ENCODE measurements around the gene WNT5A. TPM values are rescaled to one million over a fixed set of nuclear protein-coding genes. Genes with fewer than 3 reads are reported as not detected.

The WNT5A gene
- total RNA-seq, 1 experiment from 2014 or later: 1.1 TPM

DNA sequence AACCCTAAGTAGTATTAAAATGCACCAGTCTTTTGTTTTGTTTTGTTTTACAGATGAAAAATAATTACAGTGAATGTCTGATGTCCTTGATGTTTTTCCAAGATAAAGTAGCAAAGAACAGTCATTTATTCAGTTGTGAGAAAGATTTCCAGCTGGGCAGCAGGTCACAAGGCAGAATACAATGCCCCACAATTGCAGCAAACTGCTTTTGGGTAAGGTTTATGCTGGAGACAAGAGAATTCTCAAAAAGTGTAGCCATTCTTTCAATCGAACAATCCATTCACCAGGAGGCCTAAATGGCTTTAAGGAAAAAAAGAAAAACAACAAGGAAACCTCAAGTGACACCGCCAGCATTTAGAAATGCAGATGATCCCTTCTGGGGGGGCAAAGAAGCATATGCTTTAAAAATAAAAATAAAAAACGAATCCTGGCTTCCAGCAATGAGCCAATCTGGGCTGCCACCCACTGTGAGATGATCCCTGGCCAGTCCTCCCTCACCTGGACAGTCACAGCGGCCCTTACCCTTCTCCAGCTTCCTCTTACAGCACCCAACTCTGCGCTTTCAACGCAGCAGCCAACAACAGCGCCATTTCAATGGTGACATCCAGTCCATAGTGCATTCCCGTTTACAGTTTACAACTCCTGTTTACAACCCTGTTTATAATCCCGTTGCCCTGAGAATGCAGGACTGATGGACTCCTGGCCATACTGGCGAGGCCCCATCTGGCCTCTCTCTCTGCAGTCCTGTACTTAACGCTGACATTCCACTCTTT, 25.7 kb upstream of the WNT5A start:
- Histone ChIP-seq H3K4me1 (ENCODE audit: insufficient read depth, low read length) (peaks cover 7% of the 10 kb centered on the region), H2BK15ac (ENCODE audit: low read depth, low read length) (no peak overlapping the region), H3K4ac (ENCODE audit: low read depth, low read length) (no peak overlapping the region), H3K27ac (ENCODE audit: insufficient read length, low read depth, low read length) (no peak overlapping the region), H2AK5ac (ENCODE audit: insufficient read length, low read length) (no peak overlapping the region), H3K4me2 (ENCODE audit: insufficient read depth, insufficient read length, low read length) (no peak overlapping the region), H3K56ac (ENCODE audit: insufficient read length, low read depth, low read length) (no peak overlapping the region), H3K14ac (ENCODE audit: insufficient read depth, low read length) (no peak overlapping the region), H2BK5ac (ENCODE audit: insufficient read length, low read length) (no peak overlapping the region), H3K27me3 (ENCODE audit: insufficient read depth, low read length) (no peaks in the 10 kb centered on the region), H2BK120ac (ENCODE audit: low read depth, low read length, poor library complexity, severe bottlenecking) (no peak overlapping the region), H3K18ac (ENCODE audit: insufficient read length, low read depth, low read length) (no peak overlapping the region), H3K23me2 (ENCODE audit: insufficient read length, low read depth, low read length, poor library complexity, severe bottlenecking) (no peaks in the 10 kb centered on the region), H4K91ac (ENCODE audit: insufficient read length, low read depth, low read length) (no peak overlapping the region), H2BK12ac (ENCODE audit: insufficient read length, low read depth, low read length) (no peak overlapping the region), H3T11ph (ENCODE audit: low read length) (no peak overlapping the region), H4K20me1 (ENCODE audit: control insufficient read depth, insufficient read depth, insufficient read length) (no peaks in the 10 kb centered on the region), H3K79me2 (ENCODE audit: insufficient read depth, low read length) (no peaks in the 10 kb centered on the region), H2BK20ac (ENCODE audit: low read depth, low read length, poor library complexity, severe bottlenecking) (no peak overlapping the region), H2AFZ (ENCODE audit: low read length) (no peak overlapping the region), H4K8ac (replicated peaks; ENCODE audit: insufficient read length, low read depth, low read length) (no peak overlapping the region), H3K23ac (ENCODE audit: insufficient read length, low read depth, low read length) (no peak overlapping the region), H3K9me3 (ENCODE audit: control insufficient read depth, low read depth, low read length) (no peaks in the 10 kb centered on the region), H4K5ac (ENCODE audit: insufficient read length, low read depth, low read length) (no peak overlapping the region), H3K79me1 (ENCODE audit: insufficient read depth, low read depth, low read length, poor library complexity, severe bottlenecking) (no peaks in the 10 kb centered on the region), H3K9ac (ENCODE audit: extremely low read depth, insufficient read length, low read length) (no peak overlapping the region)
- peaks cover 38 to 54% of the 10 kb centered on the region in 2 experiments for H3K4me1 Mint-ChIP-seq
- H3K27ac Mint-ChIP-seq: peak overlapping the region; percentile 5 to 49 (median 39); a peak in 4 of 7 replicates
- peaks cover 5% of the 10 kb centered on the region for H3K27me3 Mint-ChIP-seq (ENCODE audit: low read depth)
- no peaks in the 10 kb centered on the region for H3K9me3 Mint-ChIP-seq
- no peak for DNase-seq
- TF ChIP-seq, protein P1, sequence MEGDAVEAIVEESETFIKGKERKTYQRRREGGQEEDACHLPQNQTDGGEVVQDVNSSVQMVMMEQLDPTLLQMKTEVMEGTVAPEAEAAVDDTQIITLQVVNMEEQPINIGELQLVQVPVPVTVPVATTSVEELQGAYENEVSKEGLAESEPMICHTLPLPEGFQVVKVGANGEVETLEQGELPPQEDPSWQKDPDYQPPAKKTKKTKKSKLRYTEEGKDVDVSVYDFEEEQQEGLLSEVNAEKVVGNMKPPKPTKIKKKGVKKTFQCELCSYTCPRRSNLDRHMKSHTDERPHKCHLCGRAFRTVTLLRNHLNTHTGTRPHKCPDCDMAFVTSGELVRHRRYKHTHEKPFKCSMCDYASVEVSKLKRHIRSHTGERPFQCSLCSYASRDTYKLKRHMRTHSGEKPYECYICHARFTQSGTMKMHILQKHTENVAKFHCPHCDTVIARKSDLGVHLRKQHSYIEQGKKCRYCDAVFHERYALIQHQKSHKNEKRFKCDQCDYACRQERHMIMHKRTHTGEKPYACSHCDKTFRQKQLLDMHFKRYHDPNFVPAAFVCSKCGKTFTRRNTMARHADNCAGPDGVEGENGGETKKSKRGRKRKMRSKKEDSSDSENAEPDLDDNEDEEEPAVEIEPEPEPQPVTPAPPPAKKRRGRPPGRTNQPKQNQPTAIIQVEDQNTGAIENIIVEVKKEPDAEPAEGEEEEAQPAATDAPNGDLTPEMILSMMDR (conservative IDR thresholded peaks at IDR 0.05): no peak
- no peaks in the 10 kb centered on the region for H3K36me3 Mint-ChIP-seq (ENCODE audit: insufficient read depth in 1 of 3, low read depth in 3 of 3)
- no peak overlapping the region for H3K4me3 Mint-ChIP-seq
- no CpG with 5 or more reads among the region's 11 CpGs for WGBS (ENCODE audit: extremely low coverage, insufficient read length, low lambda C conversion rate)

Measured in H9 (cell line).